SK-N-SH treated with all-trans-retinoic acid at 6 μM for 48 hours (cell line): ENCODE data around the gene ZCCHC3.

Experiments used
- ATAC-seq: fragments of 200-7000 bp; cut with Tn5 transposase; 3 replicates; pipeline ENCODE4 v1.9.1; 2020; ENCODE audit warnings: mild to moderate bottlenecking, moderate library complexity
- ARNTL ChIP-seq: fragments of 450-650 bp; formaldehyde crosslinking; IDR thresholded peaks from 2 replicates; pipeline ENCODE4 v1.5.0; 2020; ENCODE audit warnings: low read depth, mild to moderate bottlenecking, moderate library complexity, borderline replicate concordance
- BACH2 ChIP-seq: fragments of 250-450 bp; sonication (Bioruptor Pico); IDR thresholded peaks from 2 replicates; pipeline ENCODE4 v1.9.0; 2021; ENCODE audit warnings: mild to moderate bottlenecking, borderline replicate concordance
- CSDC2 ChIP-seq: fragments of 250-450 bp; sonication (Bioruptor Pico); IDR thresholded peaks from 2 replicates; pipeline ENCODE4 v1.5.0; 2020; ENCODE audit warnings: mild to moderate bottlenecking, moderate library complexity
- ESRRG ChIP-seq: fragments of 250-450 bp; sonication (Bioruptor Pico); IDR thresholded peaks from 2 replicates; pipeline ENCODE4 v1.6.1; 2021; ENCODE audit warnings: mild to moderate bottlenecking
- GLIS3 ChIP-seq: fragments of 250-450 bp; sonication (Bioruptor Pico); IDR thresholded peaks from 2 replicates; pipeline ENCODE4 v1.5.0; 2020; ENCODE audit warnings: mild to moderate bottlenecking, moderate library complexity
- ISL1 ChIP-seq: fragments of 250-450 bp; sonication (Bioruptor Pico); IDR thresholded peaks from 2 replicates; pipeline ENCODE4 v2.1.2; 2022; ENCODE audit warnings: mild to moderate bottlenecking, moderate library complexity
- PATZ1 ChIP-seq: fragments of 250-450 bp; sonication (Bioruptor Pico); IDR thresholded peaks from 2 replicates; pipeline ENCODE4 v1.8.0; 2020; ENCODE audit warnings: mild to moderate bottlenecking, moderate library complexity, borderline replicate concordance
- POU6F1 ChIP-seq: fragments of 250-450 bp; sonication (Bioruptor Pico); IDR thresholded peaks from 2 replicates; pipeline ENCODE4 v1.8.0; 2021; ENCODE audit warnings: low read depth, mild to moderate bottlenecking, moderate library complexity, borderline replicate concordance
- PPARA ChIP-seq: fragments of 250-450 bp; sonication (Bioruptor Pico); IDR thresholded peaks from 2 replicates; pipeline ENCODE4 v1.5.0; 2020; ENCODE audit warnings: mild to moderate bottlenecking, borderline replicate concordance
- RARB ChIP-seq: fragments of 250-450 bp; sonication (Bioruptor Pico); IDR thresholded peaks from 2 replicates; pipeline ENCODE4 v1.8.0; 2021; ENCODE audit warnings: mild to moderate bottlenecking, moderate library complexity
- SNAI2 ChIP-seq: fragments of 250-450 bp; sonication (Bioruptor Pico); IDR thresholded peaks from 2 replicates; pipeline ENCODE4 v1.5.0; 2020; ENCODE audit warnings: mild to moderate bottlenecking, moderate library complexity
- TCF4 ChIP-seq: fragments of 250-450 bp; sonication (Bioruptor Pico); IDR thresholded peaks from 2 replicates; pipeline ENCODE4 v1.8.0; 2021; ENCODE audit warnings: mild to moderate bottlenecking, moderate library complexity, borderline replicate concordance
- TOX ChIP-seq: fragments of 250-450 bp; sonication (Bioruptor Pico); IDR thresholded peaks from 2 replicates; pipeline ENCODE4 v1.8.0; 2021; ENCODE audit warnings: mild to moderate bottlenecking, moderate library complexity, borderline replicate concordance
- ZC3H10 ChIP-seq: fragments of 250-450 bp; sonication (Bioruptor Pico); IDR thresholded peaks from 2 replicates; pipeline ENCODE4 v1.5.1; 2021; ENCODE audit warnings: mild to moderate bottlenecking, moderate library complexity
- ZFP3 ChIP-seq: fragments of 250-450 bp; sonication (Bioruptor Pico); IDR thresholded peaks from 2 replicates; pipeline ENCODE4 v1.5.0; 2020; ENCODE audit warnings: mild to moderate bottlenecking, moderate library complexity
- ZFP30 ChIP-seq: fragments of 450-650 bp; formaldehyde crosslinking; IDR thresholded peaks from 2 replicates; pipeline ENCODE4 v1.5.0; 2022; ENCODE audit warnings: mild to moderate bottlenecking, moderate library complexity
- ZNF565 ChIP-seq: fragments of 450-650 bp; formaldehyde crosslinking; conservative IDR thresholded peaks from 2 replicates; pipeline ENCODE4 v1.5.0; 2020; ENCODE audit warnings: low read depth, mild to moderate bottlenecking, moderate library complexity
- ZNF70 ChIP-seq: fragments of 450-650 bp; formaldehyde crosslinking; IDR thresholded peaks from 2 replicates; pipeline ENCODE4 v1.5.0; 2020; ENCODE audit warnings: mild to moderate bottlenecking, moderate library complexity
- ZNF8 ChIP-seq: fragments of 450-650 bp; formaldehyde crosslinking; IDR thresholded peaks from 2 replicates; pipeline ENCODE4 v1.5.0; 2020; ENCODE audit warnings: mild to moderate bottlenecking, moderate library complexity
- TF ChIP-seq, protein P1 (sequence below): fragments of 250-450 bp; sonication (Bioruptor Pico); IDR thresholded peaks from 2 replicates; pipeline ENCODE4 v1.5.1; 2021; ENCODE audit warnings: mild to moderate bottlenecking, moderate library complexity
- TF ChIP-seq, protein P2 (sequence below): fragments of 250-450 bp; sonication (Bioruptor Pico); IDR thresholded peaks from 2 replicates; pipeline ENCODE4 v1.5.0; 2020; ENCODE audit warnings: mild to moderate bottlenecking, moderate library complexity

ZCCHC3 gene

DNA sequence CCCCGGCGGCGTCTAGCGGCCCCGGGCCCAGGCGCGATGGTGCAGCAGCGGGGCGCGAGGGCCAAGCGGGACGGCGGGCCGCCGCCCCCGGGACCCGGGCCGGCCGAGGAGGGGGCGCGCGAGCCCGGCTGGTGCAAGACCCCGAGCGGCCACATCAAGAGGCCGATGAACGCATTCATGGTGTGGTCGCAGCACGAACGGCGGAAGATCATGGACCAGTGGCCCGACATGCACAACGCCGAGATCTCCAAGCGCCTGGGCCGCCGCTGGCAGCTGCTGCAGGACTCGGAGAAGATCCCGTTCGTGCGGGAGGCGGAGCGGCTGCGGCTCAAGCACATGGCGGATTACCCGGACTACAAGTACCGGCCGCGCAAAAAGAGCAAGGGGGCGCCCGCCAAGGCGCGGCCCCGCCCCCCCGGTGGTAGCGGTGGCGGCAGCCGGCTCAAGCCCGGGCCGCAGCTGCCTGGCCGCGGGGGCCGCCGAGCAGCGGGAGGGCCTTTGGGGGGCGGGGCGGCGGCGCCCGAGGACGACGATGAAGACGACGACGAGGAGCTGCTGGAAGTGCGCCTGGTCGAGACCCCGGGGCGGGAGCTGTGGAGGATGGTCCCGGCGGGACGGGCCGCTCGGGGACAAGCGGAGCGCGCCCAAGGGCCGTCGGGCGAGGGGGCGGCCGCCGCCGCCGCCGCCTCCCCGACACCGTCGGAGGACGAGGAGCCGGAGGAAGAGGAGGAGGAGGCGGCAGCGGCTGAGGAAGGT is 28.7 kb downstream of the ZCCHC3 start:
- TF ChIP-seq SNAI2 (CRISPR knock-in tag): no peak
- no peak for TF ChIP-seq ZC3H10 (CRISPR knock-in tag)
- no peak for TF ChIP-seq CSDC2 (CRISPR knock-in tag)
- TF ChIP-seq RARB (CRISPR knock-in tag): no peak
- no peak for TF ChIP-seq ARNTL (CRISPR knock-in tag)
- no peak for TF ChIP-seq ZNF70 (CRISPR knock-in tag)
- TF ChIP-seq POU6F1 (CRISPR knock-in tag): no peak
- TF ChIP-seq ISL1 (CRISPR knock-in tag): no peak
- no peak for TF ChIP-seq ESRRG
- no peak for TF ChIP-seq PATZ1 (CRISPR knock-in tag)
- no peak for TF ChIP-seq ZFP30 (CRISPR knock-in tag)
- no peak for TF ChIP-seq GLIS3
- TF ChIP-seq, protein P1, sequence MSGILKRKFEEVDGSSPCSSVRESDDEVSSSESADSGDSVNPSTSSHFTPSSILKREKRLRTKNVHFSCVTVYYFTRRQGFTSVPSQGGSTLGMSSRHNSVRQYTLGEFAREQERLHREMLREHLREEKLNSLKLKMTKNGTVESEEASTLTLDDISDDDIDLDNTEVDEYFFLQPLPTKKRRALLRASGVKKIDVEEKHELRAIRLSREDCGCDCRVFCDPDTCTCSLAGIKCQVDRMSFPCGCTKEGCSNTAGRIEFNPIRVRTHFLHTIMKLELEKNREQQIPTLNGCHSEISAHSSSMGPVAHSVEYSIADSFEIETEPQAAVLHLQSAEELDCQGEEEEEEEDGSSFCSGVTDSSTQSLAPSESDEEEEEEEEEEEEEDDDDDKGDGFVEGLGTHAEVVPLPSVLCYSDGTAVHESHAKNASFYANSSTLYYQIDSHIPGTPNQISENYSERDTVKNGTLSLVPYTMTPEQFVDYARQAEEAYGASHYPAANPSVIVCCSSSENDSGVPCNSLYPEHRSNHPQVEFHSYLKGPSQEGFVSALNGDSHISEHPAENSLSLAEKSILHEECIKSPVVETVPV (CRISPR knock-in tag): no peak
- no peak for TF ChIP-seq TCF4 (CRISPR knock-in tag)
- TF ChIP-seq, protein P2, sequence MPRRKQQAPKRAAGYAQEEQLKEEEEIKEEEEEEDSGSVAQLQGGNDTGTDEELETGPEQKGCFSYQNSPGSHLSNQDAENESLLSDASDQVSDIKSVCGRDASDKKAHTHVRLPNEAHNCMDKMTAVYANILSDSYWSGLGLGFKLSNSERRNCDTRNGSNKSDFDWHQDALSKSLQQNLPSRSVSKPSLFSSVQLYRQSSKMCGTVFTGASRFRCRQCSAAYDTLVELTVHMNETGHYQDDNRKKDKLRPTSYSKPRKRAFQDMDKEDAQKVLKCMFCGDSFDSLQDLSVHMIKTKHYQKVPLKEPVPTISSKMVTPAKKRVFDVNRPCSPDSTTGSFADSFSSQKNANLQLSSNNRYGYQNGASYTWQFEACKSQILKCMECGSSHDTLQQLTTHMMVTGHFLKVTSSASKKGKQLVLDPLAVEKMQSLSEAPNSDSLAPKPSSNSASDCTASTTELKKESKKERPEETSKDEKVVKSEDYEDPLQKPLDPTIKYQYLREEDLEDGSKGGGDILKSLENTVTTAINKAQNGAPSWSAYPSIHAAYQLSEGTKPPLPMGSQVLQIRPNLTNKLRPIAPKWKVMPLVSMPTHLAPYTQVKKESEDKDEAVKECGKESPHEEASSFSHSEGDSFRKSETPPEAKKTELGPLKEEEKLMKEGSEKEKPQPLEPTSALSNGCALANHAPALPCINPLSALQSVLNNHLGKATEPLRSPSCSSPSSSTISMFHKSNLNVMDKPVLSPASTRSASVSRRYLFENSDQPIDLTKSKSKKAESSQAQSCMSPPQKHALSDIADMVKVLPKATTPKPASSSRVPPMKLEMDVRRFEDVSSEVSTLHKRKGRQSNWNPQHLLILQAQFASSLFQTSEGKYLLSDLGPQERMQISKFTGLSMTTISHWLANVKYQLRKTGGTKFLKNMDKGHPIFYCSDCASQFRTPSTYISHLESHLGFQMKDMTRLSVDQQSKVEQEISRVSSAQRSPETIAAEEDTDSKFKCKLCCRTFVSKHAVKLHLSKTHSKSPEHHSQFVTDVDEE (CRISPR knock-in tag): no peak
- no peak for TF ChIP-seq PPARA (CRISPR knock-in tag)
- TF ChIP-seq ZNF565 (CRISPR knock-in tag): no peak
- no peak for TF ChIP-seq BACH2 (CRISPR knock-in tag)
- TF ChIP-seq TOX (CRISPR knock-in tag): no peak
- ATAC-seq: no peak

- no peak for TF ChIP-seq ZFP30 (CRISPR knock-in tag)
- no peak for TF ChIP-seq ISL1 (CRISPR knock-in tag)
- TF ChIP-seq RARB (CRISPR knock-in tag): no peak
- TF ChIP-seq ZNF8 (CRISPR knock-in tag): no peak
- TF ChIP-seq GLIS3: no peak
- TF ChIP-seq CSDC2 (CRISPR knock-in tag): no peak
- ATAC-seq: no peak
Measured at GRCh38 chr20:326645-327185, 29.3 kb downstream of the ZCCHC3 start.

DNA sequence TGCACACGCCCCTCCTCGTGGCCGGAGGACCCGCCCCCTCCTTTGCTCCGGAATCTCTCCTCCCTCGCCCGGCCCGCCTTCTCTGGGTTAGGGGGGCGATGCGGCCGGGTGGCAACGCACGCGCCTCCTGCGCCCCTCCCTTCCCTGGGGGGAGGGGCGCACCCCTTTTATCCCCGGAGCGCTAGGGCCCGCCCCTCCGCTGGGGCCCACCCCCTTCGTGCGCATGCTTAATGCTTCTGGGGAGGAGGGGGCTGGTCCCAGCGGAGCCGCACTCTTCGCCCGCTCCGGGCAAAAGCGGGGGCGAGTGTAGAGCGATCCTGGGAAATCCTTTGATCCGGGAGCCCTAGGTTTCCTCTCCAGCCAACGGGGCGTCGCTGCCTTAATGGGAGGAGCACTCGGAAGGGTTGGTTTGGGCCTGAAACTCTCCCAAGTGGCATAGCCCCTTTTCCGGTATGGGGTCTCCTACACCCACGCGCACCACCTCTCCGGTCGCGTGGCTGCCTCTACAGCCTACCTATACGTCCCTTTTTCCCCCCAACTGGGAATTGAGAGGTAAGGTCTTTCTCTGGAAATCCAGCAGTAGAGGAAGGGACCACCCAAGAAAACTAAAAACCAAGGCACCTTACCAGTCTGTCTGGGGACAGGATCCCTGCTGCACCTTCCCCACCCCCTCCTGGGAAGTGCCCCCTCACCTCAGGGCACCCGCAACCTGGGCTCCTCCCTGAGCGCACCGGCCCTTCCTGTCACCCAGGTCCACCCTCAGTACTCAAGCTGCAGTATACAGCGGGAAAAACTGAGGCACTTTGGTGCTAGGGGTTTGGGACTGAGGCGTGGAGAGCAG is 30.0 kb downstream of the ZCCHC3 start:
- TF ChIP-seq ZFP3 (no peak), PATZ1 (CRISPR knock-in tag) (peak; percentile 84)
- ATAC-seq: peak; percentile 41
